ENCODE results near the gene RFX1.
"Not testable (repeated sequence)": the region's sequence is repeated elsewhere in the genome, so short reads cannot be mapped to it uniquely, and the experiment has no call there.

Gene RFX1

DNA sequence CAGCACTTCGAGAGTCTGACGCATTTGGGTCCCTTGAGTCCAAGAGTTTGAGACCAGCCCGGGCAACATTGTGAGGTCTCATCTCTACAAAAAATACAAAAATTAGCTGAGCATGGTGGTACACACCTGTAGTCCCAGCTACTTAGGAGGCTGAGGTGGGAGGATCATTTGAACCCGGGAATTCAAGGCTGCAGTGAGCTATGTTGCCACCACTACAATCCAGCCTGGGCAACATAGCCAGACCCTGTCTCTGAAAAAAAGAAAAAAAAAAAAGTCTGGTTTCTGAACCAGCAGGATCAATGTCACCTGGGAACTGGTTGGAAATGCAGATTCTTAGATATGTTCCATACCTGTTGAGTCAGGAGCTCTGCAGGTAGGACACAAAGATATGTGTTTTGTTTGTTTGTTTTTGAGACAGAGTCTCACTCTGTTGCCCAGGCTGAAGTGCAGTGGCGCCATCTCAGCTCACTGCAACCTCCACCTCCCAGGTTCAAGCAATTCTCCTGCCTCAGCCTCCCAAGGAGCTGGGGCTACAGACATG lies 20.6 kb upstream of the RFX1 start:
- not testable (repeated sequence) for DNase-seq (ENCODE audit: low spot score)

DNA sequence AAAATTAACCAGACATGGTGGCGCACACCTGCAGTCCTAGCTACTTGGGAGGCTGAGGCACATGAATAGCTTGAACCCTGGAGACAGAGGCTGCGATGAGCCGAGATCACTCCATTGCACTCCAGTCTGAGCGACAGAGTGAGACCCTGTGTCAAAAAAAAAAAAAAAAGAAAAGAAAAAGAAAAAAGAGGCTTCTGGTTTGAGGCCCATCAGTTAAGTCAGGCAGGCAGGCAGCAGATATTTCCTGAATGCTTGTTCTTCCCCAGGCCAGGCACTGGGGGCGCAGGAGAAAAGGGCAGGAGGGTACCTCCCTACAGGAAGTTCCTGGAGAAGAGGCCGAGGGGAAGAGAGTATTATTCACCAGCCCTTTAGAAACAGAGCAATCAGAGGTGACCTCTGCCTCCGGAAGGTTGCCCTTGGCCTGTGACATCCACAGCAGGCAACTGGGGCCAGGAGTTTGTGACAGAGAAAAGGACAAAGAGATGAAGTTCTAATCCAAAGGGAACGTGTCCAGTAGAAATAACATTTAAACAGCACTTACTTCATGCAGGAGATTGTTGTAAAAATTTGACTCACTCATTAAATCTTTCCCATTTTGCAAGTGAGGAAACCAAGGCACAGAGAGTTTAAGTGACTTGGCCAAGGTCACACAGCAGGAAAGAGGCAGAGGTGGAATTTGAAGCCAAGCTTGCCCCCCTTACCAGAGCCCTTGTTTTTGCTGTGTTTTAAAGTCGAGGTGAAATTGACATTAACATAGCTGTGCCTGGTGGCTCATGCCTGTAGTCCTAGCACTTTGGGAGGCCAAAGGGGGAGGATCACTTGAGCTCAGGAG lies 17.5 kb upstream of the RFX1 start:
- no peak for DNase-seq (ENCODE audit: low spot score)

DNA sequence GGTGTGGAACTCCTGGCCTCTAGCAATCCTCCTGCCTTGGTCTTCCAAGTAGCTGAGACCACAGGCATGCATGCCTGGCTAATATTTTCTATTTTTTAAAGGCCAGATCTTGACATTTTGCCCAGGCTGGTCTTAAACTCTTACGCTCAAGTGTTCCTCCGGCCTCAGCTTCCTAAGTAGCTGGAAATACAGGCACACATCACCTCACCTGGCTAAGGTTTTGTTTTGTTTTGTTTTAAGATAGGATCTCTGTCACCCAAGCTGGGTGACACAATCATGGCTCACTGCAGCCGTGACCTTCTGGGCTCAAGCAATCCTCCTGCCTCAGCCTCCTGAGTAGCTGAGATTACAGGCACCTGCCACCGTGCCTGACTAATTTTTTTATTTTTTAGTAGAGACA lies 16.3 kb upstream of the RFX1 start:
- DNase-seq (ENCODE audit: low spot score) = no peak

DNA sequence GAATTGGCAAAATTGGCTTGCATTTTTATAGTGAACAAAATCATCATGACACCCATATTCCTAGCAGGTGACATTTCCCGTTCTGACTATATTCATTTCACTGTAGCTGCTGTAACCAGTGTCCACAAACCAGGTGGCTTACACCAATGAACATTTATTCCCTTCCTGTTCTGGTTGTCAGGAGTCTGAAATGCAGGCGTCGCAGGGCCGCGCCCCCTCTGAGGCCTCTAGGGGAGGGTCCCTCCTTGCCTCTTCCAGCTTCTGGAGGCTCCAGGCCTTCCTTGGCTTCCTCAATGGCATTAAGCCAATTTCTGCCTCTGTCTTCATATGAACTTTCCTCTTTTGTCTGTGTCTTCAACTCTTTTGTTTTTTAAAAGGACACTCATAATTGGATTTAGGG lies 15.4 kb upstream of the RFX1 start:
- no peak for DNase-seq (ENCODE audit: low spot score)

DNA sequence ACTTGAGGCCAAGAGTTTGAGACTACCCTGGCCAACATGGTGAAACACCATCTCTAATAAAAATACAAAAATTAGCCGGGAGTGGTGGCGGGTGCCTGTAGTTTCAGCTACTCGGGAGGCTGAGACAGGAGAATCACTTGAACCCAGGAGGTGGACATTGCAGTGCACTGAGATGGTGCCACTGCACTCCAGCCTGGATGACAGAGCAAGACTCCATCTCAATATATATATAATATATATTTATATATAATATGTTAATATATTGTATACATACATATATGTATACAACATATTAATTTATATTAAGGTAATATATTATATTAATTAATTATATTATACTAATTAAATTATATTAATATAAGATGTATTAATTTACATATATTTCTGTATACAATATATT lies 13.6 kb upstream of the RFX1 start:
- not testable (repeated sequence) for DNase-seq (ENCODE audit: low spot score)

DNA sequence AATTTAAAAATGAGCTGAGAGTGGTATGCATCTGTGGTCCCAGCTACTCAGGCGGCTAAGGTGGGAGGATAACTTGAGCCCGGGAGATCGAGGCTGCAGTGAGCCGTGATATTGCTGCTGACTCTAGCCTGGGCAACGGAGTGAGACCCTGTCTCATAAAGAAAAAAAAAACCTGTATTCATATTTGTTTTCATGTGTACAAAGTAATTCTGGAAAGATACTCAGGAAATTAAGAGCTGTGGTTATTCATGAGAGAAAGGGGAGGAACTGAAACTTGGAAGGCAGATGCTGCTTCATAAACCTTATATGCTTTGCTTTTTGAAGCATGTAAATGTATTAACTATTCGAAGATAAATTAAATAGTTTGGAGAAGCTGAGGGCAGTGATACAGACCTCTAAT lies 13.0 kb upstream of the RFX1 start:
- DNase-seq (ENCODE audit: low spot score) = no peak

DNA sequence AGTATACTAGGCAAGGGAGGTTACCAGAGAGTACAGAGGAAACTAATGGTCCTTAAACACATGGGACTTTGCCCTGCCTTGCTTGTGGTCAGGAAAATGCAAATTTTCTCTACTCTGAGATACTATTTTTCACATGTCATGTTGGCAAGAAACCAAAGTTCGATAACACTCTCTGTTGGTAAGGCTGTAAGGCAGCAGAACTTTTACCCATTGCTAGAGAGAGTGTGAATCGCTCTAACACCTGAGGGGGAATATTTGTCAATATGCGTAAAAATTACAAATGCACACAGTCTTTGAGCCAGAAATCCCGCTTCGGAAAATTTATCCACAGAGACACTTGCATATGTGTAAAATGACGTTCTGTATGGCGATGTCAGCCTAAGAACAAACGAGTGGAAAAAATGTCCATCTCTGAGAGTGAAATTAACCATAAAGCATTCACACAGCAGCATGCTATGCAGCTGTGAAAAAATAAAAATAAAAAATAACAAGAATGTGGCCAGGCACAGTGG lies 9.5 kb upstream of the RFX1 start:
- DNase-seq (ENCODE audit: low spot score) = no peak

DNA sequence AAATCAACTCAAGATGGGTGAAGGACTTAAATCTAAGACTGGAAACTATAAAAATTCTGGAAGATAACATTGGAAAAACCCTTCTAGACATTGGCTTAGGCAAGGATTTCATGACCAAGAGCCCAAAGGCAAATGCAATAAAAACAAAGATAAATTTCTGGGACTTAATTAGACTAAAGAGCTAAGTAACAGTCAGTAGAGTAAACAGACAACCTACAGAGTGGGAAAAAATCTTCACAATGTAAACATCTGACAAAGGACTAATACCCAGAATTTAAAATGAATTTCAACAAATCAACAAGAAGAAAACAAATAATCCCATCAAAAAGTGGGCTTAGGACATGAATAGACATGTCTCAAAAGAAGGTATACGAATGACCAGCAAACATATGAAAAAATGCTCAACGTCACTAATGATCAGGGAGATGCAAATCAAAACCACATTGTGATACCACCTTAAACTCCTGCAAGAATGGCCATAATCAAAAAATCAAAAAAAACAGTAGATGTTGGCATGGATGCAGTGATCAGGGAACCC lies 6.3 kb upstream of the RFX1 start:
- no peak for DNase-seq (ENCODE audit: low spot score)

DNA sequence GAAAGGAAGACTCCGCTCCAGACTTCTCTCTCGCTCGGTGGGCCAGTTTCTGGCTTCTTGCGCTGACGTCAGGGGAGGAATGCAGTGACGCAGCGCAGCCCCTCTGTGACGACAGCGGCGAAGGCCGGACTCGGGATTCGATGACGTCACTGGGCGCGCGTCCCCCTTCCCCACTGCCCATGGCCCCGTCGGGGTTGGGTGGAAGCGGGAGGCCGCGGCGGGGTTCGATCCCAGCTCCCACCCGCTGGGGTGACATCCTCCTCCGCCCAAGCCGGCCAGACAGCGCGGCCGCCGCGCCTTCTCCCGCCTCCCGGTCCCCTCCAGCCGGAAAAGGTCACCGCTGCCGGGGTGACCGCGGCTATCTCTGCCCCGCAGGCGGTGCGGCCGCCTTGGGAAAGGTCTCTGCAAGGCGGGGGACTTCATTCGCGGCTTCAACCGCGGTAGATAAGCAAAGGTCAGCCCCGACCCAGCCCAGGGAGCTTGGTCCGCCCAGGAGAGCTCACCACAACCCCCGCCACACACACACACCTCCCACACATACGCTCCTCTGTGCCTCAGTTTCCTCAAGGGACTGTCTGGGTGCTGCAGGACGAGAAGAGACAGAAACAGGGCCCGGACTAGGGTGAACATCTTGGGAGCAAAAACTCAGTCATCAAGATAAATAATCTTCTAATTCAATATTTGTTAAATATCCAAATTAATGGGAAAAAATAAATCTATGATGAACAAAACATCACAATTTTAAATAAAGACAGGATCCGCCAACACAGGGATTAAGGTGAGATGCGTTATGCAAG lies 844 bp upstream of the RFX1 start:
- no peak for DNase-seq (ENCODE audit: low spot score)

DNA sequence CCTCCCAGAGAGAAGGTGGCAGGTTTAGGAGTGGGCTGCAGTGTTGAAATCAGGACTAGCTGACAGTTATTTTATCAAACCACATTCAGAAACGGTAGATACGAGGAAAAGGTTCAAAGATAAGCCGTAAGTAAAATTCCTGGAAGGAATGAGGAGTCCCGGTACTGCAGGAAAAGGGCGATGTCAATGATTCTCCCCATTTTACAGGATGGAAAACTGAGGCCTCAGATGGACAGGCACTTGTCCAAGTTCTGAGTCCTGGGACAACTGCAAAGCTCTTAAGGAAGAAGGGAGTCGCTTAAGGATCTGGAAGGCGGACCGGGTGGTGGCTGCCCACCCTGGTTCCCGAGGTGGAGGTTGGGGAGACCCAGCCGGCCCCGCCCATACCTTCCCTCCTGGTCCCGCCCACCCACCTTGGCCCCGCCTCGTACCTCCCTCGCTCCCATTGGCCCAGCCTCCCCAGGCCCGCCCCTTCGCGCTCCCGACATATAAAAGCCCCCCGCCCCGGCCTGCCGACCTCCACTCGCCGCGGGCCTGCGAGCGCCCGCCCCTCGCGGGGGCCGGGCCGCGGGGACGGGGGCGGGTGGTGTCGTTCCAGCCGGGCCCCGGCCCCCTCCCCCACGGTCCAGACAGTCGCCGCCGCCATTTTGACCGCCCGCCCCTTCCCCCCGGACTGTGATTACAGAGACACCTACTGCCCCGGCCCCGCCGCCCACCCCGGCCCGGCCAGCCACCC lies 603 bp downstream of the RFX1 start:
- DNase-seq (ENCODE audit: low spot score) = peak; percentile 95

DNA sequence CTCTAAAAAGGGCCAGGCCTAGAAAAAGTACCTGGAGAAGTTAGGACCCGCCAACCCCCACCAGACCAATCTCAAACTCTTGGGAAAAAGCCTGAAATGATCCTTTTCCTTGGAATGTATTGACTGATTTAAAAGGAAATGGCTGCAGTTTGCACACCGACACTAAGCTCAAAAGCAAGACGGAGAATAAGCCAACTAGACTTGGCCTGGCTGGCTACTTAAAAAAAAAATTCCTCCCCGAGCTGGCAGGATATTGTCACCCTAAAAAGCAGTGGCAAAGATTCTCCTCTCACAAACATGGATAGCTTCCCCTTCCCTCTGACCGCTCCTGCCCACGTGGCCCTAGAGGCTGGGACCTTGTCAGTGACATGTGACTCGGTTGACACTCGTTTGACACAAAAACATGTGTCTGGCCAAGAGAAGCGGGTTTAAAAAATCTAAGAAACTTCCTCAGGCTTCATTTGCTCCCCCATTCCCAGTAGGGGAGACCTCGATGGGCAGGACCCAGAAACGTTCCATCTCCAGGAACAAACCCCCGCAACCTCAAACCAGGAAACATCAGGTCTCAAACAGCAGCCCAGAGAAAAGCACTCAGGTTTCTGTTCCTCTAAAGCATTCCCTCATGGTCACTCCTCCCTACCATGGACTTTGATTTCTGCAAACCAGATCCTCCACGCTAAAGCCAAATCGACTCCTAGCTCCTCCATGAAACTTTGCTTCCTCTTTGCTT lies 1.3 kb downstream of the RFX1 start:
- DNase-seq (ENCODE audit: low spot score) = no peak

DNA sequence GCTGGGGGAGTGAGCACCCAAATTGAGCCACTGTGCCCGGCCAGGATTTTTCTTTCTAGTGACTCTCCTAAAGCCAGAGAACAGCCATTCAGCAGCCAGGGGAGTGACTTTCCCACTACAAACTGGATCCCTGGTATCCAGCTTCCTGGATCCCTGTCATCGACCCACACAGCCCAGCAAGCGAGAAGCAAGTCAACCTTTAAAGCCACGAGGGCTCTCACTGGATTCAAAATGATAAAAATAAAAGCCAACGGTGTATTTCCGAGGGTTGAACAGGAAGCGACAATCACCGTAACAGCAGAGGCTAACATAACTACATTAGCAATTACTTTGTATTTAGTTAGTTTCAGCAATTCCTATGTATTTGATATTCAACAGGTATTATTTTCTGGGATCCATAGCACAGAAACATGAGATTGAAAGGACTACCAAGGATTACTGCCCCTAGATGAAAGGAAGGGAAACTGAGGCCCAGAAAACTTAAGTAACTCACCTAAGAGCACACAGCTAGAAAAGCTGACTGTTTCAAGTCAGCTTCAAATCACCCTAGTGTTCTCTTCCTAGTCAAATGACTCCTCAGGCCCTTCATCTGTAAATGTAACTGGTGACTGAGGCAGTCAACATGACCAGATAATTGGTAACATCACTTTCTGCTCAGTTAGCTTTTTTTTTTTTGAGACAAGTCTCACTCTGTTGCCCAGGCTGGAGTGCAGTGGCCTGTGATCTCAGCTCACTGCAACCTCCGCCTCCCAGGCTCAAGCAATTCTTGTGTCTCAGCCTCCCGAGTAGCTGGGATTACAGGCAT lies 2.7 kb downstream of the RFX1 start:
- DNase-seq (ENCODE audit: low spot score) = peak; percentile 47

DNA sequence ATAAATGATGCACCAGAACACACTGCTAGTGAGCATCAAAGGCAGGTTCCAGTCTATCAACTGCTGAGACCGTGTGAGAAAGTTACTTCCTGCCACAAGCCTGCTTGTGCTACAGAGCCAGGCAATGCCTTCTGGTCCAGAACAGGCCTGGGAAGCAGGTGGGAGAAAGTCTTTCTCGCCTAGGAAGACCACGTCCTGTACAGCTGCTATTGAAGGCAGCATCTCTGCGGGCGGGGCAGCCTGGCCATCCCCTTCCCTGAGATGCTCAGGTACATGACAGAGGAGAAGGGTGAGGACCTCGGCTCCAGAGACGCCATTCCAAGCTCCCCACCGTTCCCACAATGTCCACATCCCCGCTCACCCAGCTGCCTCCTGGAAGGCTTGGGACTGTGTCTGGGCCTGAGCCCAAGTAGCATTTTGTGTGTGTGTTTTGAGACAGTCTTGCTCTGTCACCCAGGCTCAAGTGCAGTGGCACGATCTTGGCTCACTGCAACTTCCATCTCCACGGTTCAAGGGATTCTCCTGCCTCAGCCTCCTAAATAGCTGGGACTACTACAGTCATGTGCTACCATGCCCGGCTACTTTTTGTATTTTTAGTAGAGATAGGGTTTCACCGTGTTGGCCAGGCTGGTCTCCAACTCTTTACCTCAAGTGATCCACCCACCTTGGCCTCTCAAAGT lies 3.4 kb downstream of the RFX1 start:
- DNase-seq (ENCODE audit: low spot score) = peak; percentile 55

DNA sequence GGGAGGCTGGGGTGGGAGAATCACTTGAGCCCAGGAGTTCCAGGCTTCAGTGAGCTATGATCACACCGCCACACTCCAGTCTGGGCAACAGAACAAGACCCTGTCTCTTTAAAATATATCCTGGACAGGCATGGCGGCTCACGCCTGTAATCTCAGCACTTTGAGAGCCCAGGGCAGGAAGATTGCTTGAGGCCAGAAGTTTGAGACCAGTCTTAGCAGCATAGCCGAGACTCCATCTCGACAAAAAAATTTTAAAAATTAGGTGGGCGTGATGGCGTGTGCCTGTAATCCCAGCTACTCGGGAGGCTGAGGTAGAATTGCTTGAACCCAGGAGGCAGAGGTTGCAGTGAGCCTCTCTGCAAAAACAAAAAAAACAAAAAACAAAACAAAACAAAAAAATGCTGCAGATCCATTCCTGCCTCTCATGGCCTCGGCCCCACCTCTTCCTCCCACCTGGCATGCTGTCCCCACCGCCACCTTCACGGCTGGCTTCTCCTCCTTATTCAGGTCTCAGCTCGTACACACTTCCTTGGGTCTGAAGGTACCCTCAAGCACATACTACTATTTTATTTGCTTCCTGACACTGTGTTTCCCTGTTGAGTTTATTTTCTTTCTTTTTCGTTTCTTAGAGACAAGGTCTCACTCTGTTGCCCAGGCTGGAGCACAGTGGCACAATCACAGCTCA lies 5.3 kb downstream of the RFX1 start:
- no peak for DNase-seq (ENCODE audit: low spot score)

DNA sequence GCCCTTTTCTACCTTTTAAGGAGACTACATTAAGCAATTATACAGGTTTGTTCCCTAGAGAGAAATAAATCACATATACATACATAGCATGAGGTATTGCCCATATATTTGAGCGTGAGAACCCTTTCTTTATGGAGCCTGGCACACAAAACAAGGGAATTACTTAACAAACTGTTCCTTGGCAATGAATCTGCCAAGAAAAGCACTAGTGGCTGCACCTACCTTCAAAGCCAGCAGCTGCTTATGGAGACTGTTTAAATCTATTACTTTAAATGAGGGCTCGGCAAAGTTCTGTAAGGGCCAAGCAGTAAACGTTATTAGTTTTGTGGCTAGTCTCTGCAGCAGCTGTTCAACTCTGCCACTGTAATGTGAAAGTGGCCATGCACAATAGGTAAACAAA lies 7.0 kb downstream of the RFX1 start:
- DNase-seq (ENCODE audit: low spot score) = no peak

DNA sequence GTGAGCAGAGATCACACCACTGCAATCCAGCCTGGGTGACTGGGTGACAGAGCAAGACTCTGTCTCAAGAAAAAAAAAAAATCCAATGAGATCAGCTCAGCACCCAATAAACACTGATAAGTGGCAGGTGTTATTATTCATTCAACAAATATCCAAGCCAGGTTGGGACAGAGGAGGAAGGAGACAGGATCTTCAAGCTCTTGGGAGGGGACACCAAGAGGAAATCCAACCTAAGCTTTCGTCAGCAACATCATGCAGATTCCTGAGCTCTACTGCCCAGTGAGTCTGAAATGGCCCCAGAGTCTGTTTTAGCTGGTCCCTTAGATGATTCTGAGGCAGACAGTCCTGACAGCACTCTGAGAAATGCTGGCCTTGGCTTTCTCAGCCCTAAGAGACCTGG lies 7.7 kb downstream of the RFX1 start:
- no peak for DNase-seq (ENCODE audit: low spot score)

DNA sequence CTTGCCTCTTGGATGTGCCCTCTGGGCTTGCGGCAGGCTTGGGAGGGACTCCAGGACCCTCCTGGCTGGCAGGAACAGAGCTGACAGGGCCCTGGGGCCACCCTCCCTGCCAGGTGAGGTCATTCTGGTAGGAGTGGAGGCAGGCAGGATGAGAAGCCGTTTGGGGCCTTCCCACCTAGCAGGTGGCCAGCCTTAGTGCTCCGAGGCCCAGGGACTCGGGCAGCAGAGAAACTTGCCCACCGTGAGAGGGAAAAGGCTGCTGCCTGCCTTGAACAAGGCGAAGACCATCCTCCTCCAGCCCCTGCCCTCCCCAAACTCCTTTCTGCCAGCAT lies 8.5 kb downstream of the RFX1 start:
- DNase-seq (ENCODE audit: low spot score) = no peak

DNA sequence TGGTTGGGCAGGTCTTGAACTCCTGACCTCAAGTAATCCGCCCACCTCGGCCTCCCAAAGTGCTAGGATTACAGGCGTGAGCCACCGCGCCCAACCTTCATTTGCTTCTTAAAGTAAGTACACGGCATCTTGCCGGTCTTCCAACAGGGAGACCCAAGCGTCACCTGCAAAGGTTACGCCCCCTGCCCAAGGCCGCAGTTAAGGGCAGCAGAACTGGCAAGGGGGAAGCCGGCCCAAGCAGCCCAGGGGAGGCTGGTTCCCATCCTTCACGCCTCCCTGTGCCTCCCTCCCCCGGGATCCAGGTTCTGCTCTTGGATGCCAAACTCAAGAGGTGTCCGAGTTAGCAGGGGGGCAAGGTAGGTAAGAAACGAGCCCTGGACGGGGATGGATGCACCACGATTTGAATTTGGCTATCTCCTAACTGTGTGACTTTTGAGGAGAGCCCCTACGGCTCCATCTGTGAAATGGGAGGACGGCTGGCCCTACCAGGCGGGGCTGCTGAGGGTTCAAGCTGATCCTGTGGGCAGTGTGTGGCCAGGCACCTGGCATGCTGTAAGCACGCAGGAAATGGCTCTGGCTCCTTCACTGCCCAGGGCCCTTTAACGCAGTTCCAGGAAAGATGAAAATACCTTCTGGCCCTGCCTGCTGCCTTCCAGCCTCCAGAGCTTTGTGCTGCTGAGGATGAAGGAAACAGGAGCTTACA lies 9.0 kb downstream of the RFX1 start:
- no peak for DNase-seq (ENCODE audit: low spot score)
